Measurements from ENCODE around the gene SLC9A5. TPM values are rescaled to one million over a fixed set of nuclear protein-coding genes. Genes with fewer than 3 reads are reported as not detected.
A peak's percentile ranks its signal among the peaks of the same experiment; 100 is the strongest.

Gene SLC9A5
- total and polyA plus RNA-seq, 9 of the 15 experiments (the other 6 are each of a cell fraction or from before 2014, with no cell fraction given) = 0.06 to 3.1 (median 1.2) TPM

DNA sequence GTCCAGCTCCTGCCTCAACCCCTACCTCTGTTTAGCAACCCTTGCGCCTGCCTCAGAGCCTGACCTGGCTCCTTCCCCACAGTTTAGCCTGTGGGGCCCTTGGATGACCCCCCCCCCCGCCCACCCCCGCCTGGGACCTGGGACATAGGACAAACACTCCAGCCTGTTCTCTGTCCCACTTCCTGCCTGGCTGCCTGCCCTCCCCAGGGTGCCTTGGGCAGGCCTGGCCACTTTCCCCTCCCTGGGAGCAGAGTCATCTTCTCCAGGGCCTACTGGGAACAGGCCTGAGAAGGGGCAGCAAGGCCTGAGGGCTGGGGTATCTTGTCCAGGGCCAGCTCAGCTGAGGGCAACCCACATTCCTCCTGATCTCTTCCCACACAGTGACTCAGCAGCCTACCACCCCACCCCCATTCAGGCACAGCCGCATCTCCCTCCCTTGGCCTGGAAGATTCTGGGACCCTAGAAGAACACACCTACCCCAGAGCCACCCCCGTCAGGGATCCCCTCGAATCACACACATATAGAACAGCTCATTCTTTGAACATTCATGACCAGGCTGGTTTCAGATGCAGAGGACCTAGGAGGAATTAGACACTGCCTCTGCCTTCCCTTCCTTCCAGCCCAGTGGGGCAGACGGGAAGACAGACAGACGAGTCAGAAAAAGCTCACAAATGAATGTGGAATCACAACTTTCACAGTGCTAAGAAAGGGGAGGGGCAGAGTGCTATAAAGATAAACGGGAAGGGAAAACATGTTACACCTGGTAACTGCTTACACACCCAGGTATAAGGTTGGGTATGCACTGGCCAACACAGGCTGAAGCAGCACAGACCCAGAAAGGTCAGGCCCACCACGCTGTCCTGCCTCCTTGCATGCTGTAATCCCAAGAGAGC lies 7.5 kb upstream of the SLC9A5 start (continued):
- TF ChIP-seq, protein P1, sequence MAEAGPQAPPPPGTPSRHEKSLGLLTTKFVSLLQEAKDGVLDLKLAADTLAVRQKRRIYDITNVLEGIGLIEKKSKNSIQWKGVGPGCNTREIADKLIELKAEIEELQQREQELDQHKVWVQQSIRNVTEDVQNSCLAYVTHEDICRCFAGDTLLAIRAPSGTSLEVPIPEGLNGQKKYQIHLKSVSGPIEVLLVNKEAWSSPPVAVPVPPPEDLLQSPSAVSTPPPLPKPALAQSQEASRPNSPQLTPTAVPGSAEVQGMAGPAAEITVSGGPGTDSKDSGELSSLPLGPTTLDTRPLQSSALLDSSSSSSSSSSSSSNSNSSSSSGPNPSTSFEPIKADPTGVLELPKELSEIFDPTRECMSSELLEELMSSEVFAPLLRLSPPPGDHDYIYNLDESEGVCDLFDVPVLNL (CRISPR knock-in tag; IDR thresholded peaks at IDR 0.05; ENCODE audit: low read depth) = no peak
- TF ChIP-seq PCBP2 (IDR thresholded peaks at IDR 0.05; ENCODE audit: low read depth, low read length, poor library complexity, severe bottlenecking) (no peak), C11orf30 (IDR thresholded peaks at IDR 0.05; ENCODE audit: low read depth) (peak; percentile 94), ZNF133 (CRISPR knock-in tag; IDR thresholded peaks at IDR 0.05) (no peak), RHOXF2B (CRISPR knock-in tag; conservative IDR thresholded peaks at IDR 0.05) (no peak), SIN3B (IDR thresholded peaks at IDR 0.05; ENCODE audit: low read depth) (0 out of 2 replicates have a peak, but pooled peaks have one; percentile 25), OTX1 (CRISPR knock-in tag; IDR thresholded peaks at IDR 0.05) (no peak), CTBP1 (IDR thresholded peaks at IDR 0.05; ENCODE audit: borderline replicate concordance) (peak; percentile 73), NCOA4 (IDR thresholded peaks at IDR 0.05; ENCODE audit: partially characterized antibody) (no peak), ZC3H11A (IDR thresholded peaks at IDR 0.05; ENCODE audit: low read depth, low read length) (no peak), ELF2 (CRISPR knock-in tag; IDR thresholded peaks at IDR 0.05) (no peak), RBM22 (IDR thresholded peaks at IDR 0.05; ENCODE audit: low read depth, low read length, poor library complexity, severe bottlenecking) (no peak), ARNT (IDR thresholded peaks at IDR 0.05) (no peak), RFX1 (IDR thresholded peaks at IDR 0.05) (no peak), MCM3 (IDR thresholded peaks at IDR 0.05) (no peak), TSC22D4 (tag; IDR thresholded peaks at IDR 0.05) (no peak), SETDB1 (IDR thresholded peaks at IDR 0.05; ENCODE audit: low read length) (no peak), SRSF3 (IDR thresholded peaks at IDR 0.05; ENCODE audit: insufficient read depth, low read length) (no peak)
- TF ChIP-seq, protein P2, sequence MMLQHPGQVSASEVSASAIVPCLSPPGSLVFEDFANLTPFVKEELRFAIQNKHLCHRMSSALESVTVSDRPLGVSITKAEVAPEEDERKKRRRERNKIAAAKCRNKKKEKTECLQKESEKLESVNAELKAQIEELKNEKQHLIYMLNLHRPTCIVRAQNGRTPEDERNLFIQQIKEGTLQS (IDR thresholded peaks at IDR 0.05) = peak; percentile 67
- TF ChIP-seq, protein P2 (CRISPR knock-in tag; conservative IDR thresholded peaks at IDR 0.05) = no peak
- TF ChIP-seq, protein P3, sequence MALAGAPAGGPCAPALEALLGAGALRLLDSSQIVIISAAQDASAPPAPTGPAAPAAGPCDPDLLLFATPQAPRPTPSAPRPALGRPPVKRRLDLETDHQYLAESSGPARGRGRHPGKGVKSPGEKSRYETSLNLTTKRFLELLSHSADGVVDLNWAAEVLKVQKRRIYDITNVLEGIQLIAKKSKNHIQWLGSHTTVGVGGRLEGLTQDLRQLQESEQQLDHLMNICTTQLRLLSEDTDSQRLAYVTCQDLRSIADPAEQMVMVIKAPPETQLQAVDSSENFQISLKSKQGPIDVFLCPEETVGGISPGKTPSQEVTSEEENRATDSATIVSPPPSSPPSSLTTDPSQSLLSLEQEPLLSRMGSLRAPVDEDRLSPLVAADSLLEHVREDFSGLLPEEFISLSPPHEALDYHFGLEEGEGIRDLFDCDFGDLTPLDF (CRISPR knock-in tag; IDR thresholded peaks at IDR 0.05) = no peak
- TF ChIP-seq, protein P4, sequence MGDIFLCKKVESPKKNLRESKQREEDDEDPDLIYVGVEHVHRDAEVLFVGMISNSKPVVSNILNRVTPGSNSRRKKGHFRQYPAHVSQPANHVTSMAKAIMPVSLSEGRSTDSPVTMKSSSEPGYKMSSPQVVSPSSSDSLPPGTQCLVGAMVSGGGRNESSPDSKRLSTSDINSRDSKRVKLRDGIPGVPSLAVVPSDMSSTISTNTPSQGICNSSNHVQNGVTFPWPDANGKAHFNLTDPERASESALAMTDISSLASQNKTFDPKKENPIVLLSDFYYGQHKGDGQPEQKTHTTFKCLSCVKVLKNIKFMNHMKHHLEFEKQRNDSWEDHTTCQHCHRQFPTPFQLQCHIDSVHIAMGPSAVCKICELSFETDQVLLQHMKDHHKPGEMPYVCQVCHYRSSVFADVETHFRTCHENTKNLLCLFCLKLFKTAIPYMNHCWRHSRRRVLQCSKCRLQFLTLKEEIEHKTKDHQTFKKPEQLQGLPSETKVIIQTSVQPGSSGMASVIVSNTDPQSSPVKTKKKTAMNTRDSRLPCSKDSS (IDR thresholded peaks at IDR 0.05; ENCODE audit: low read depth, partially characterized antibody) = no peak
- TF ChIP-seq, protein P5, sequence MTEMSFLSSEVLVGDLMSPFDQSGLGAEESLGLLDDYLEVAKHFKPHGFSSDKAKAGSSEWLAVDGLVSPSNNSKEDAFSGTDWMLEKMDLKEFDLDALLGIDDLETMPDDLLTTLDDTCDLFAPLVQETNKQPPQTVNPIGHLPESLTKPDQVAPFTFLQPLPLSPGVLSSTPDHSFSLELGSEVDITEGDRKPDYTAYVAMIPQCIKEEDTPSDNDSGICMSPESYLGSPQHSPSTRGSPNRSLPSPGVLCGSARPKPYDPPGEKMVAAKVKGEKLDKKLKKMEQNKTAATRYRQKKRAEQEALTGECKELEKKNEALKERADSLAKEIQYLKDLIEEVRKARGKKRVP (CRISPR knock-in tag; IDR thresholded peaks at IDR 0.05) = no peak

All from K562 (cell line).